IPS-18c (cell line): ENCODE results near the gene TFEC.

Experiments used
- H3K4me3 ChIP-seq: 2 replicates; pipeline ENCODE4 v1.7.0; 2013; ENCODE audit warnings: low read depth, mild to moderate bottlenecking, low read length, moderate library complexity; ENCODE audit not compliant: insufficient read depth
- H3K9me3 ChIP-seq: one replicate; pipeline ENCODE4 v1.6.1; 2013; ENCODE audit warnings: mild to moderate bottlenecking, low read length, moderate library complexity; ENCODE audit not compliant: control insufficient read depth, insufficient read depth

Gene TFEC

GRCh38 chr7:115885550-115885949 is 145.0 kb downstream of the TFEC start:
- H3K9me3 ChIP-seq, result peaks cover 2% of the 10 kb centered on the region
- H3K4me3 ChIP-seq, result no peak overlapping the region
